GM23248 (cell line): Measurements from ENCODE around the gene CRISP3. TPM values are rescaled to one million over a fixed set of nuclear protein-coding genes. Genes with fewer than 3 reads are reported as not detected.

Source experiments
- DNase-seq: peaks from one replicate; pipeline ENCODE4 v3.0.0-alpha.2; 2015
- H2AFZ ChIP-seq: fragments of 200-600 bp; sonication (generic); 2 replicates; pipeline ENCODE4 v1.6.1; 2016; ENCODE audit warnings: antibody characterized with exemption
- H3F3A ChIP-seq: fragments of 200-600 bp; sonication (generic); 2 replicates; pipeline ENCODE4 v1.6.1; 2016; ENCODE audit warnings: mild to moderate bottlenecking, antibody characterized with exemption, mixed run types; ENCODE audit not compliant: insufficient read depth
- H3K27ac ChIP-seq: fragments of 200-600 bp; sonication (generic); 2 replicates; pipeline ENCODE4 v1.5.1; 2016; ENCODE audit warnings: mild to moderate bottlenecking
- H3K27me3 ChIP-seq: fragments of 200-600 bp; sonication (generic); replicated peaks from 2 replicates; pipeline ENCODE4 v1.6.1; 2016; ENCODE audit warnings: mild to moderate bottlenecking; ENCODE audit not compliant: insufficient read depth
- H3K36me3 ChIP-seq: fragments of 200-600 bp; sonication (generic); 2 replicates; pipeline ENCODE4 v1.6.1; 2016; ENCODE audit warnings: low read depth, mild to moderate bottlenecking
- H3K4me1 ChIP-seq: fragments of 200-600 bp; sonication (generic); 2 replicates; pipeline ENCODE4 v1.6.1; 2016; ENCODE audit warnings: mild to moderate bottlenecking; ENCODE audit not compliant: insufficient read depth
- H3K4me2 ChIP-seq: fragments of 200-600 bp; sonication (generic); one replicate; pipeline ENCODE4 v1.6.1; 2016; ENCODE audit warnings: mild to moderate bottlenecking; ENCODE audit not compliant: unreplicated experiment
- H3K4me3 ChIP-seq: fragments of 200-600 bp; sonication (generic); 2 replicates; pipeline ENCODE4 v1.5.1; 2016; ENCODE audit warnings: mild to moderate bottlenecking
- H3K79me2 ChIP-seq: fragments of 200-600 bp; sonication (generic); 2 replicates; pipeline ENCODE4 v1.6.1; 2016; ENCODE audit warnings: mild to moderate bottlenecking; ENCODE audit not compliant: insufficient read depth
- H3K9ac ChIP-seq: fragments of 200-600 bp; sonication (generic); 2 replicates; pipeline ENCODE4 v1.6.1; 2016; ENCODE audit warnings: mild to moderate bottlenecking
- H3K9me2 ChIP-seq: fragments of 200-600 bp; sonication (generic); 2 replicates; pipeline ENCODE4 v1.6.1; 2016; ENCODE audit warnings: mixed run types, mild to moderate bottlenecking, moderate library complexity; ENCODE audit not compliant: insufficient read depth
- H3K9me3 ChIP-seq: fragments of 200-600 bp; sonication (generic); one replicate; pipeline ENCODE4 v1.6.1; 2017; ENCODE audit warnings: low read depth
- H4K20me1 ChIP-seq: fragments of 200-600 bp; sonication (generic); 2 replicates; pipeline ENCODE4 v1.6.0; 2016; ENCODE audit not compliant: insufficient read depth
- EZH2 ChIP-seq: fragments of 200-600 bp; sonication (generic); IDR thresholded peaks from 2 replicates; pipeline ENCODE4 v1.6.1; 2018; ENCODE audit warnings: antibody characterized with exemption, mild to moderate bottlenecking; ENCODE audit not compliant: insufficient read depth, poor library complexity, severe bottlenecking
- EZH2phosphoT487 ChIP-seq: fragments of 200-600 bp; sonication (generic); IDR thresholded peaks from 2 replicates; pipeline ENCODE4 v1.6.1; 2018; ENCODE audit warnings: antibody characterized with exemption, moderate library complexity, mild to moderate bottlenecking, low read depth; ENCODE audit not compliant: insufficient read depth
- WGBS, 2 experiments: methylation state at CpG; one replicate each; pipeline ENCODE4 v1.1.6; 2015 to 2017; ENCODE audit warnings: low lambda C conversion rate in 2 of 2, low coverage in 1 of 2; ENCODE audit errors: missing lambda C conversion rate in 2 of 2; 5-methylcytosine and 5-hydroxymethylcytosine counted together
- in situ Hi-C: fragments of 300-500 bp; cut with MboI; formaldehyde crosslinking; loops from 2 replicates; pipeline ENCODE4 v1.15.0; 2020
- polyA plus RNA-seq: library from polyadenylated mRNA; unstranded; fragments of >200 nt; fragmentation: Nextera tagmentation; extraction: Ambion mirVana; gene quantifications from 2 replicates; pipeline ENCODE4 v1.2.1, GENCODE V29; 2016
- total RNA-seq: library from RNA; depleted of rRNA; stranded (reverse); fragments of >200 nt; shearing (Covaris generic); gene quantifications from 2 replicates; pipeline ENCODE4 v1.2.3, GENCODE V29; 2014

The CRISP3 gene
- total and polyA plus RNA-seq, 2 experiments from 2014 or later: not detected

DNA sequence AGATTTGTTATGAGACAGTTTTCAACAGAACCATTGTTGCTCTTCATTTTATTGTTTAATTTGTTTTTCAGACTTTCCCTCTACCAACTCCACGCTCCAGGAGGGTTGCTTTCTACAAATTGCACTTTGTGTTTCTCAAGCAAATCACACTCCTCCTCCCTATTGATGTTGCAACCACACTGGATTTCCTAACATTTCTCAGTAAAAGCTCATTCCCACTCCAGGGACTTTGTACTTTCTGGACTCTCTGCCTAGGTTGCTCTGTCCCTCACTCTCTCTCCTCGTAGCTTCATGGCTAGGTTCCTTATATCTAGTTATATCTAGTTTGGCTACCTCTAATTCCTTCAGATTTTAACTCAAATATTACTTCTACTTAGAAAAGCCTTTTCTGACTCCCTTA is 22.6 kb upstream of the CRISP3 start:
- 7 to 19% methylated on average over 2 of the region's 2 CpGs for WGBS, 2 experiments
- Histone ChIP-seq H2AFZ (no peak overlapping the region), H3F3A (no peaks in the 10 kb centered on the region), H3K9me2 (no peaks in the 10 kb centered on the region), H3K27ac (no peak overlapping the region), H3K79me2 (no peaks in the 10 kb centered on the region), H4K20me1 (no peaks in the 10 kb centered on the region), H3K4me1 (no peaks in the 10 kb centered on the region), H3K36me3 (no peaks in the 10 kb centered on the region), H3K9ac (no peak overlapping the region), H3K9me3 (no peaks in the 10 kb centered on the region), H3K4me3 (no peak overlapping the region), H3K27me3 (no peaks in the 10 kb centered on the region), H3K4me2 (no peak overlapping the region)
- TF ChIP-seq EZH2 (no peak), EZH2phosphoT487 (no peak)
- in situ Hi-C loops: no loop called here
- DNase-seq: no peak

DNA sequence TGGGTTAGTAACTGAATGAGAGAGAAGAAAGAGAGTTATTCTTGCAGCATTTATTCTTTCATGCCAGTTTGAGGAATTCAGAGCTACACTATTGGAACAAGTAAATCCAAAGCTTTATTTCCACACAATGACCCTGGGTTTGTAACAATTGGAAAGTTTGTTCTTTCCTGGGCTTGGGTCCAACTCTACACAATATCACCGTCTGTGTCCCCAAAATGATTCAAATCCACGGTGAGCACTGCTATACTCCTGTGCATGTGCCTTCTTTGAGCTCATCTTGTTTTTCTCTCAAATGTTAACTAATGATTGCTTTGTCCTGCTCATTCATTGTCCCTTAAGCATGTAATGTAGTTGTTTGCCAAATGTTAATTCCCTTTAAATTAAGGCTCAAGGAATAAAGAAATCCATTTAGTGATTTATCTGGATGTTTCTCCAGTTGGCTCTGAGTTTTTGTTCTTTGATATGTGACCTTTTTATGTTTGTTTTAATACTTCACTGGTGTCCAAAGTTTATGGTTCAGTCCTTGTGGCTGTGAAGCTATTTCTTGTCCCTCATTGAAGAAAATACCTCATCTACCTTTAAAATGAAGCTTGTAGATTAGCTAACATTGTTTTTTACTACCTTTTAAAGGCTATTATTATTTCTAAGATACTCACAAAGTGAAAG is 20.5 kb upstream of the CRISP3 start:
- Histone ChIP-seq H3K4me3 (no peak overlapping the region), H3K27me3 (no peaks in the 10 kb centered on the region), H3K79me2 (no peaks in the 10 kb centered on the region), H3K27ac (no peak overlapping the region), H3K9ac (no peak overlapping the region), H3K4me2 (no peak overlapping the region), H3K9me2 (no peaks in the 10 kb centered on the region), H2AFZ (no peak overlapping the region), H3K9me3 (no peaks in the 10 kb centered on the region), H3K36me3 (no peaks in the 10 kb centered on the region), H3F3A (no peaks in the 10 kb centered on the region), H4K20me1 (no peaks in the 10 kb centered on the region), H3K4me1 (no peaks in the 10 kb centered on the region)
- in situ Hi-C loops: no loop called here
- DNase-seq: no peak
- TF ChIP-seq EZH2phosphoT487 (no peak), EZH2 (no peak)
- whole genome bisulfite sequencing, 2 experiments: 24 to 33% methylated on average over 2 of the region's 2 CpGs

DNA sequence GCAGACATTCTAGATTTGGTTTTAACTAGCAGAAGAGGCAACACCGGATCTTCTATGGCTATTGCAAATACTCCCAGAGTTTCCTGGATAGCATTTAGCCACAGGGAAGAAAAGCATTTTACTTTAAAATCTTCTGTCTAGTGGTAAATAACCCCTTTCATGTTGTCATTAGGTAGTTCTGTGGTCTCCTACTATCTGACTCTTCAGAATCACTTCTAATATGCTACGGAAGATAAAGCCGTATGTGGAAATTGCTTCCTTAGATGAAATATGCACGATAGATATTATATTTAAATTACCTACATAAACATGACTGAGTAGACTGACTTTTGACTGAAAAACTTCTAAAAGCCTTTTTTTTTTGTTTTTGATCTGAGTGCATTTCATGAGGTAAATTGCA is 759 bp downstream of the CRISP3 start:
- DNase-seq: no peak
- no peak overlapping the region for H2AFZ ChIP-seq
- H3K27ac ChIP-seq: no peak overlapping the region
- no peak overlapping the region for H3K4me3 ChIP-seq
- TF ChIP-seq EZH2 (no peak), EZH2phosphoT487 (no peak)
- no peaks in the 10 kb centered on the region for H3K27me3 ChIP-seq
- no peaks in the 10 kb centered on the region for H3K9me3 ChIP-seq
- no peaks in the 10 kb centered on the region for H3K9me2 ChIP-seq
- in situ Hi-C loops: no loop called here
- H3K4me2 ChIP-seq: no peak overlapping the region
- H3F3A ChIP-seq: no peaks in the 10 kb centered on the region
- no peaks in the 10 kb centered on the region for H3K79me2 ChIP-seq
- H3K4me1 ChIP-seq: no peaks in the 10 kb centered on the region
- H4K20me1 ChIP-seq: no peaks in the 10 kb centered on the region
- no peaks in the 10 kb centered on the region for H3K36me3 ChIP-seq
- H3K9ac ChIP-seq: no peak overlapping the region
- 48 to 51% methylated on average over 4 of the region's 4 CpGs for WGBS, 2 experiments

DNA sequence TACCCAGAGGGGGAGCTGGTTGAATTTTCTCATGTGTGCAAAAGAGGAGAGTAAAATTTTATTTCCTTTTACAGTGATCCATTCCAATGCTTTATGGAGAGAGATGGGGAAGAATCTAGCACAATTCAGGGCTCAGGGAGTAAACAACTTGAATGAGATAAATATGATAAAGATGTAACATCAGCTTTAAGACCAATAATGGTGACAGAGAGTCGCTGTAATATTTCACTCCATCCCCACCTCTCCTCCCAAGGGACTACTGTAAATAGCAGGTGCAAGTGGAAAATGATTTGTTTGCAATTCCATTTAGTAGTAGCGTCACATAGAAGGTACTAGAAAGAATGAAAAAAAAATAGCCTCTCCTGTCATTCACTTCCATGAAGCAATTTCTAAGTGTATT is 4.8 kb downstream of the CRISP3 start:
- H3K79me2 ChIP-seq: no peaks in the 10 kb centered on the region
- H3K36me3 ChIP-seq: no peaks in the 10 kb centered on the region
- H3F3A ChIP-seq: no peaks in the 10 kb centered on the region
- no peak overlapping the region for H3K4me2 ChIP-seq
- H3K9me3 ChIP-seq: no peaks in the 10 kb centered on the region
- H3K4me3 ChIP-seq: no peak overlapping the region
- DNase-seq: no peak
- no peaks in the 10 kb centered on the region for H3K27me3 ChIP-seq
- H4K20me1 ChIP-seq: no peaks in the 10 kb centered on the region
- no peaks in the 10 kb centered on the region for H3K4me1 ChIP-seq
- in situ Hi-C loops: no loop called here
- TF ChIP-seq EZH2phosphoT487 (no peak), EZH2 (no peak)
- WGBS, 2 experiments: 24% methylated on average over 2 of the region's 2 CpGs
- no peak overlapping the region for H2AFZ ChIP-seq
- H3K9me2 ChIP-seq: no peaks in the 10 kb centered on the region
- H3K27ac ChIP-seq: no peak overlapping the region
- no peak overlapping the region for H3K9ac ChIP-seq

DNA sequence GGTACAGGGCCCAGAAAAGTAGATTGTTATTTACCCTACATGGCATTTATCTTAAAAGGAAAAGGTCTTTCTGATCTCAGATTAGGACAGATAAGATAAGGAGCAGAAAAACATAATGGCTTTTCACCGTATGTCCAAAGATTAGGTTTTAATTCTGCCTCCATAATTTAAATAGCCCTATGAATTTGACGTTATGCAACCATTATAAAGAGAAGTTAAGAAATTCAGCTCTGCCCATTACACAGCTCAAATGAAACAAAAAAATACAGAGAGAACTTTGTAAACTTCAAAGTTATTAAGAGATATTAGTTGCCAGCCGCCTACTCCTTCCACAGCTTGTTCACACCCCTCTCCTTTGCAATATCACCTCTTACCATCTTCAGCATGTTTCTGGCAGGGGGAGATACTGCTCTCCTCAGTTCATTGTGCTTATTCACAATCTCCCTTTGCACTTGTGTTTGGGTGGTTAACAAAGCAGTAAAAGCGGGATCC is 8.1 kb downstream of the CRISP3 start:
- Histone ChIP-seq H4K20me1 (no peaks in the 10 kb centered on the region), H3K79me2 (no peaks in the 10 kb centered on the region), H3K4me1 (no peaks in the 10 kb centered on the region), H3K4me2 (no peak overlapping the region), H2AFZ (no peak overlapping the region), H3K36me3 (no peaks in the 10 kb centered on the region), H3K4me3 (no peak overlapping the region), H3K9me3 (no peaks in the 10 kb centered on the region), H3F3A (no peaks in the 10 kb centered on the region), H3K27me3 (no peaks in the 10 kb centered on the region), H3K27ac (no peak overlapping the region), H3K9ac (no peak overlapping the region), H3K9me2 (no peaks in the 10 kb centered on the region)
- TF ChIP-seq EZH2phosphoT487 (no peak), EZH2 (no peak)
- no peak for DNase-seq
- 14 to 17% methylated on average over 4 of the region's 4 CpGs for WGBS, 2 experiments
- in situ Hi-C loops: no loop called here
